ENCODE measurements around the gene DNAJB12.

The DNAJB12 gene

DNA sequence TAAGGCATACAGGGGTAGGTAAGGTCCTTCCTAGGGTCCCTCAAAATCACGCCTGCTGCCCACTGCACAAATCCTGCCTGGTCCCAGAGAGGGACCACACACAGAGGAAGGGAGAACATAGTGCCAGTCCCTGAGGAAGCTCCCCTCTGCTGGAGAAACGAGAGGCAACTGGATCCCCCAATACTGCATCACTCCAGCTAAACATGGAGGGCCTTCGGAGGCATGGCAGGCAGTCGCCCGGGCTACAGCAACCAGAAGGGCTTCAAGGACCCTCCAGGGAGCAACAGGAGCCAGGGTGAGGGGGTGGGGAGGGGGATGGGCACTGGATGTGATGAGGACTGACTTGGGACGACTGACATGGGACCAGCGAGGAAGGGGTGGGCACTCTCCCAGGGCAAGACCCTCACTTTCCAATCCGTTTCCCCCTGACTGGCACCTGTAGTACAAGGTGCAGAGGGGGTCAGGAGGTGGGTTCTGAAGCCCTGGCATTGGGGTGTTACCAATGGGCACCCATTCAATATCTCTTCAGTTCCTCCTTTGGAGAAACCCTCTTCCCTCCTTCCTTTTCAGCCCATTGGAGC lies 59.3 kb downstream of the DNAJB12 start:
- no peak for DNase-seq (ENCODE audit: low read depth in 2 of 2)

- DNase-seq (ENCODE audit: low read depth in 2 of 2) = no peak
Measured at GRCh38 chr10:72292223-72292691, 62.5 kb downstream of the DNAJB12 start.

- no peak for DNase-seq (ENCODE audit: low read depth in 2 of 2)
Measured at GRCh38 chr10:72291019-72291532, 63.6 kb downstream of the DNAJB12 start.

DNA sequence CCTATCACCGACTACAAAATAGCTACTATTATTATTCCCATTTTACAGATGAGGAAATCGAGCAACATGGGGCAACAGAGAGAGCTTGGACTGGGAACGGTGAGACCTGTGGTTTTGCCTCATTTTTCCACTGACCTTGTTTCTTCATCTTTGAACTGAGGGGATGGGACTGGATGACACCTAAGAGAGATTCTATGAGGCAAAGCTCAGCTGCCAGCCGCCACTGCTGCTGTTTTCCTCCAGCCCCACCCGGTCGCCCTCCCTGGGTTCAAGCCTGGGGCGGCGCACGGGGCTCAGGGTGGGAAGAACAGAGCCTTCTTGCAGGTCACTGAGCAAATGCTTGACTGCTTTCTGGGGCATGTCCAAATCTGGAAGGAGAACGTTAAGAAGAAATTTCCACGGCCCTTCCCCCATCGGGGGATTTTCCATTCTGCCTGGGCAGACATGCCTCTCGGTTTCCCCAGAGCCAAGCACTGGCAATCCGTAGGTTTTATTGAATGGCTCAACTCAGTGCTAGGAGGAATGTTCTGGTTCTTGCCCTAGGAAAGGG lies 68.7 kb downstream of the DNAJB12 start:
- no peak for DNase-seq (ENCODE audit: low read depth in 2 of 2)

- no peak for DNase-seq (ENCODE audit: low read depth in 2 of 2)
Measured at GRCh38 chr10:72283131-72283530, 71.6 kb downstream of the DNAJB12 start.

Measured in fibroblast of skin of left quadriceps (primary cell).